OCI-LY7 (cell line): ENCODE results near the gene LGALS16.

ENCODE experiments used
- EZH2phosphoT487 ChIP-seq: fragments of 200-600 bp; sonication (generic); IDR thresholded peaks from 2 replicates; pipeline ENCODE4 v1.6.1; 2018; ENCODE audit warnings: low read depth, borderline replicate concordance, mild to moderate bottlenecking, mixed run types, antibody characterized with exemption, low read length, moderate library complexity, mixed read lengths
- TF ChIP-seq, protein P1 (sequence below): fragments of 200-600 bp; sonication (generic); conservative IDR thresholded peaks from 2 replicates; pipeline ENCODE4 v1.5.1; 2014; ENCODE audit warnings: mild to moderate bottlenecking, antibody characterized with exemption, low read length, moderate library complexity, mixed read lengths

DNA sequence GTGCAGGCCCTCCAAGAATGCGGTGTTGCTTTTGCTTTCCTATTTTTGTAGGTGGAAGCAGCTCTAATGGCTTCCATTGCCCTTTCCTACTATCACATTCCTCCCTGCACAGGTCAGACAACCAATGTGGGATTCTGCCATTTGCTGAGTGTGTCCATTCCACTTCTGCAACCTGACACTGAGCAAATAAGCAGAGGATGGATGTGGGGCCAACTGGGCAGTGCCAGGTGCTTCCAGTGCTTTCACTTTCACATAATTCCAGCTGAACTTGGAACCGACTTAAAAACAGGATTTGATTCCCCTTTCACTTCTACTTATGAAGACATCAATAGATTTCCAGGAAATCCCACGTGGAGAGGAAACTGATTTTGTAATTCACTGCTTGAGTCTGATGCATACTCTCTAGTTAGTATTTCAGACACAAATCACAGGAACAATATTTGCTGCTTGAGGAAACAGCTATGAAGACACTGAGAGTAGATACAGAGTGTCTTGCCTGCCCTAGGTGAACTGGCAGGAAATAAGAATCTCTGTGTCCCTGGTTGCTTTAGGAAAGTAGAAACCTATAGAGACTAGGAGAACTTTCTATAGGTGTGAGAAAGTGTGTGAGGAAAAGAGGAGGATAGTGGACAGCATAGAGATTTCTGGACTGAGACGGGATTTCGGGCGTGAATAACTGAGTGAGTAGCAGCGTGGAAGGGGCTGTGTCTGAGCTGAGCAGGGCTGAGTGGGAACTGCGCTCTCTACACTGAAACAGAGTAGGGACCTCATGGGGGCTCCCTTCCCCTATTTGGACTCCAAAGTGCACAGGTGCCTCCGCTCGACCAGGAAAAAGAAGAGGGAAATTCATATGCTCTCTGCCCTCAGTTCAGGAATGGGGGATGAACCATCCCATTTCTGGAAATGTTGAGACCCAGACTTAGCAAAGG, 22.5 kb downstream of the LGALS16 start:
- TF ChIP-seq, protein P1, sequence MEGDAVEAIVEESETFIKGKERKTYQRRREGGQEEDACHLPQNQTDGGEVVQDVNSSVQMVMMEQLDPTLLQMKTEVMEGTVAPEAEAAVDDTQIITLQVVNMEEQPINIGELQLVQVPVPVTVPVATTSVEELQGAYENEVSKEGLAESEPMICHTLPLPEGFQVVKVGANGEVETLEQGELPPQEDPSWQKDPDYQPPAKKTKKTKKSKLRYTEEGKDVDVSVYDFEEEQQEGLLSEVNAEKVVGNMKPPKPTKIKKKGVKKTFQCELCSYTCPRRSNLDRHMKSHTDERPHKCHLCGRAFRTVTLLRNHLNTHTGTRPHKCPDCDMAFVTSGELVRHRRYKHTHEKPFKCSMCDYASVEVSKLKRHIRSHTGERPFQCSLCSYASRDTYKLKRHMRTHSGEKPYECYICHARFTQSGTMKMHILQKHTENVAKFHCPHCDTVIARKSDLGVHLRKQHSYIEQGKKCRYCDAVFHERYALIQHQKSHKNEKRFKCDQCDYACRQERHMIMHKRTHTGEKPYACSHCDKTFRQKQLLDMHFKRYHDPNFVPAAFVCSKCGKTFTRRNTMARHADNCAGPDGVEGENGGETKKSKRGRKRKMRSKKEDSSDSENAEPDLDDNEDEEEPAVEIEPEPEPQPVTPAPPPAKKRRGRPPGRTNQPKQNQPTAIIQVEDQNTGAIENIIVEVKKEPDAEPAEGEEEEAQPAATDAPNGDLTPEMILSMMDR, result no peak
- TF ChIP-seq EZH2phosphoT487, result no peak
